Hepatocyte (in vitro differentiated cells): ENCODE results near the gene DGKI. TPM values are rescaled to one million over a fixed set of nuclear protein-coding genes. Genes with fewer than 3 reads are reported as not detected.

Experiments used
- DNase-seq: peaks from one replicate; pipeline ENCODE4 v3.0.0-alpha.2; 2016; ENCODE audit warnings: low spot score
- H2AFZ ChIP-seq: fragments of 200-600 bp; sonication (generic); 2 replicates; pipeline ENCODE4 v1.6.0; 2016; ENCODE audit warnings: antibody characterized with exemption, mild to moderate bottlenecking
- H3K27ac ChIP-seq: fragments of 200-600 bp; sonication (generic); 2 replicates; pipeline ENCODE4 v1.5.1; 2016; ENCODE audit warnings: mild to moderate bottlenecking
- H3K27me3 ChIP-seq: fragments of 200-600 bp; sonication (generic); 2 replicates; pipeline ENCODE4 v1.6.1; 2016
- H3K36me3 ChIP-seq: fragments of 200-600 bp; sonication (generic); replicated peaks from 2 replicates; pipeline ENCODE4 v1.5.1; 2016; ENCODE audit warnings: low read depth; ENCODE audit not compliant: insufficient read depth
- H3K4me1 ChIP-seq: fragments of 200-600 bp; sonication (generic); 2 replicates; pipeline ENCODE4 v1.5.1; 2016; ENCODE audit warnings: mild to moderate bottlenecking, moderate library complexity; ENCODE audit not compliant: insufficient read depth
- H3K4me2 ChIP-seq: fragments of 200-600 bp; sonication (generic); 2 replicates; pipeline ENCODE4 v1.6.0; 2016
- H3K4me3 ChIP-seq: fragments of 200-600 bp; sonication (generic); 2 replicates; pipeline ENCODE4 v1.5.1; 2016; ENCODE audit warnings: mild to moderate bottlenecking
- H3K79me2 ChIP-seq: fragments of 200-600 bp; sonication (generic); 2 replicates; pipeline ENCODE4 v1.6.0; 2017; ENCODE audit warnings: mild to moderate bottlenecking
- H3K9me2 ChIP-seq: fragments of 200-600 bp; sonication (generic); replicated peaks from 2 replicates; pipeline ENCODE4 v1.6.0; 2017; ENCODE audit warnings: mild to moderate bottlenecking; ENCODE audit not compliant: insufficient read depth
- H3K9me3 ChIP-seq: fragments of 200-600 bp; sonication (generic); 2 replicates; pipeline ENCODE4 v1.5.1; 2016; ENCODE audit warnings: low read depth, mild to moderate bottlenecking
- H4K20me1 ChIP-seq: fragments of 200-600 bp; sonication (generic); 2 replicates; pipeline ENCODE4 v1.6.0; 2016; ENCODE audit warnings: mild to moderate bottlenecking; ENCODE audit not compliant: insufficient read depth, poor library complexity, severe bottlenecking
- EZH2 ChIP-seq: fragments of 200-600 bp; sonication (generic); IDR thresholded peaks from 2 replicates; pipeline ENCODE4 v1.6.1; 2016; ENCODE audit warnings: antibody characterized with exemption, mild to moderate bottlenecking, borderline replicate concordance
- EZH2phosphoT487 ChIP-seq: fragments of 200-600 bp; sonication (generic); IDR thresholded peaks from one replicate; pipeline ENCODE4 v1.6.1; 2018; ENCODE audit warnings: antibody characterized with exemption, mild to moderate bottlenecking, low read depth, moderate library complexity; ENCODE audit not compliant: unreplicated experiment, severe bottlenecking
- WGBS: methylation state at CpG from one replicate; pipeline ENCODE4 v1.1.6; 2016; ENCODE audit warnings: low lambda C conversion rate; ENCODE audit errors: missing lambda C conversion rate; 5-methylcytosine and 5-hydroxymethylcytosine counted together
- polyA plus RNA-seq: library from polyadenylated mRNA; unstranded; fragments of >200 nt; fragmentation: Nextera tagmentation; extraction: Ambion mirVana; gene quantifications from 2 replicates; pipeline ENCODE4 v1.2.1, GENCODE V29; 2016
- total RNA-seq: library from RNA; depleted of rRNA; stranded (reverse); fragments of >200 nt; gene quantifications from 2 replicates; pipeline ENCODE4 v1.2.3, GENCODE V29; 2014
- TF ChIP-seq, protein P1 (sequence below): fragments of 200-600 bp; sonication (generic); IDR thresholded peaks from 2 replicates; pipeline ENCODE4 v1.5.1; 2016; ENCODE audit warnings: antibody characterized with exemption, mild to moderate bottlenecking; ENCODE audit not compliant: poor library complexity

The DGKI gene
- total and polyA plus RNA-seq, 2 experiments from 2014 or later: 0.47 to 1.8 TPM

DNA sequence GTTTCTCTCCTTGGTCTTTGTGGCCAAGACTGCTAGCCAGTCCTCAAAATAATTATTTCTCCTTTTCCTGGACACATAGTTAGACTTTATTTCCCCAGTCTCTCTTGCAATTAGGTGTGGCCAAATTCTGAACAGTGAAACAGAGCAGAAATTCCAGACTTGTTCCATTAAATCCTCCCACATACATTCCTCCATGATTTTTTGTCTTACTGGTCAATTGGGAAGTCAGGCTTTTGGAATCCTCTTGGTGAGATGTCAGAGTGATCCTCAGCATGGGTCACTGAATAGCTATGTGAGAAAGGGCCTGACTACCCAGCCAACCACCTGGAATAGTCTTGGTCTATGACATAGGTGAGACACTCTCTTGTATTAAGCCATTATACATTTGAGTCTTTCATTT, 164.2 kb downstream of the DGKI start:
- no peaks in the 10 kb centered on the region for H3K9me2 ChIP-seq
- no peaks in the 10 kb centered on the region for H3K79me2 ChIP-seq
- H4K20me1 ChIP-seq: no peaks in the 10 kb centered on the region
- no peak overlapping the region for H2AFZ ChIP-seq
- TF ChIP-seq, protein P1, sequence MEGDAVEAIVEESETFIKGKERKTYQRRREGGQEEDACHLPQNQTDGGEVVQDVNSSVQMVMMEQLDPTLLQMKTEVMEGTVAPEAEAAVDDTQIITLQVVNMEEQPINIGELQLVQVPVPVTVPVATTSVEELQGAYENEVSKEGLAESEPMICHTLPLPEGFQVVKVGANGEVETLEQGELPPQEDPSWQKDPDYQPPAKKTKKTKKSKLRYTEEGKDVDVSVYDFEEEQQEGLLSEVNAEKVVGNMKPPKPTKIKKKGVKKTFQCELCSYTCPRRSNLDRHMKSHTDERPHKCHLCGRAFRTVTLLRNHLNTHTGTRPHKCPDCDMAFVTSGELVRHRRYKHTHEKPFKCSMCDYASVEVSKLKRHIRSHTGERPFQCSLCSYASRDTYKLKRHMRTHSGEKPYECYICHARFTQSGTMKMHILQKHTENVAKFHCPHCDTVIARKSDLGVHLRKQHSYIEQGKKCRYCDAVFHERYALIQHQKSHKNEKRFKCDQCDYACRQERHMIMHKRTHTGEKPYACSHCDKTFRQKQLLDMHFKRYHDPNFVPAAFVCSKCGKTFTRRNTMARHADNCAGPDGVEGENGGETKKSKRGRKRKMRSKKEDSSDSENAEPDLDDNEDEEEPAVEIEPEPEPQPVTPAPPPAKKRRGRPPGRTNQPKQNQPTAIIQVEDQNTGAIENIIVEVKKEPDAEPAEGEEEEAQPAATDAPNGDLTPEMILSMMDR: no peak
- TF ChIP-seq EZH2 (no peak), EZH2phosphoT487 (no peak)
- no peaks in the 10 kb centered on the region for H3K4me1 ChIP-seq
- H3K4me3 ChIP-seq: no peak overlapping the region
- peaks cover 25% of the 10 kb centered on the region for H3K27me3 ChIP-seq
- no peak for DNase-seq
- H3K36me3 ChIP-seq: no peaks in the 10 kb centered on the region
- no peak overlapping the region for H3K27ac ChIP-seq
- H3K4me2 ChIP-seq: no peak overlapping the region
- H3K9me3 ChIP-seq: no peaks in the 10 kb centered on the region

DNA sequence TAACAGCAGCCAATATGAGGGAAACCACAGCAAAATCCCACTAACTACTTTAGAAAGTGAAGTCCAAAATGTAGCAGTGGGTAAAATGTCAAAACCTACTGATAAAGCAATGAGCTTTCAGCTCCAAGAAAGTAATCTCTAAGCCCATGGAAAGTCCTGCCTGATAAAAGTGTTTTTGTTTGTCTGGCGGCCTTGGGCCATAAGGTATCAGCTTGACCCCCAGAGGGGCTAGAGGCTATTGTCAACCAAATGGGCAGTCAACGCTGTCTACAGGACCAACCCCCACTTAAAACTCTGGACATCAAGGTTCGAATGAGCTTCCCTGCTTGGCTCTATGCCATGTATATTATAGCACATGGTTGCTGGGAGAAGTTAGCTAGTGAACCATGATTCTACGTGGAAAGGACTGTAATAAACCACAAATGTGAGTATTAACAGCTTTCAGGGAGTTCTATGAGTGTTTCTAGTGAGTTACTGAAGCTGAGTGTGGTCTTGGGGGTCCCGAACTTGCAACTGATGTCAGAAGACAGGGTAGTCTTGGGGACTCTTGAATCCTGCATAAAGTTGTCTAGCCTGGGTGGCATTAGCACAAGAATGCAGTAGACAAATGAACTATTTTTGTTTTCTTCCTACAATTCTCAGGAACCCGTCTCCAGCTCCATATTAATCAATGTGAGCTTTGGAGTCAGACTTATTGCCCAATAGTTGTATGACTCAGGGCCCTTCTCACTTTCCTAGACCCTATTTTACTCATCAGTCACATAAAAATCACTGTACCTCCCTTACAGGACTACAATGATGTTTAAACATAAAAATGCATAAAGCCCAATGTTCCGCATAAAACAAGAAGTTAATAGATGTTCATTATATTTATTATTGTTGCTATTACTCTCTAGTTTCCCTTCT, 164.9 kb downstream of the DGKI start:
- 66% methylated on average over 7 of the region's 7 CpGs for WGBS
- no peaks in the 10 kb centered on the region for H3K79me2 ChIP-seq
- TF ChIP-seq EZH2 (no peak), EZH2phosphoT487 (no peak)
- TF ChIP-seq, protein P1: no peak
- H4K20me1 ChIP-seq: no peaks in the 10 kb centered on the region
- no peaks in the 10 kb centered on the region for H3K9me2 ChIP-seq
- no peak overlapping the region for H3K27ac ChIP-seq
- no peak for DNase-seq
- no peak overlapping the region for H3K4me2 ChIP-seq
- no peak overlapping the region for H3K4me3 ChIP-seq
- no peaks in the 10 kb centered on the region for H3K9me3 ChIP-seq
- H3K36me3 ChIP-seq: no peaks in the 10 kb centered on the region
- peaks cover 19% of the 10 kb centered on the region for H3K27me3 ChIP-seq
- no peak overlapping the region for H2AFZ ChIP-seq
- H3K4me1 ChIP-seq: no peaks in the 10 kb centered on the region

DNA sequence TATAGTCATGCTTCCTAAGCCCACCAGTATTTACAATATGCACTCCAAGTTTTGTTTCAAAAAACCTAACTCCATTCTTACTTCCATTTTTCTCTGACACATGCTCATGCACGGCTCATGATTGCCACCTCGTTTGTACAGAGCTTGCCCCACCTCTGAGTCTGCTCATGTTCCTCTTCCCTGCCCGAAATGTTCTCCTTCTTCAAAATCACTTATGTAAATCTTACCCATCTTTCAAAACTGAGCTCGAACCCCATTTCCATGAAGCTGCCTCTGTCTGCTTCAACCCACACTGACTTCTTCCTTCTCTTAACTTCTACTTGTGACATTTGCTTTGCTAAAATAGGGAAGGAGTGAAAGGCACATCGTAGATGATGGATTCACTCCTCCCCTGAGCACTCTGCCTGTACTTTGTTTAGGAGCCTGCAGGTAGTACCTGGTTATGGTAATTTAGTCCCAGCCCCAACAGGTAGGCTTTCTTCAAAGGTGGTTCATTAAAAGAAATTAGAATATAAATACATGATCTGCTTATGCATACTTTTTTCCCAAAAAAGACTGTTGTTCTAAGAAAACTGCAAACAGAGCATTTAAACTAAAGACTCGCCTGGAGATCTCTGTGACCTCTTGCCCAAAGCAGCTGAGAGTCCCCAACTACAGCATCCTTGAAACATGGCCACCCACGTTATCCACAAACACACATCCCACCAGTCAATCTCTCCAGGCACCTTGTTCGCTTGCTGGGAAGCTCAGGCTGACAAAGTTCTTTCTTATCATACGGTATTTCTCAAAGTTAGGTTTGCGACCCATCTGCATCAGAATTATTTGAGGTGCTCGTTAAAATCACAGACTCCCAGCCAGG, 172.0 kb downstream of the DGKI start:
- 77% methylated on average over 11 of the region's 11 CpGs for WGBS
- no peak for DNase-seq
- no peak overlapping the region for H3K4me3 ChIP-seq
- H3K4me1 ChIP-seq: no peaks in the 10 kb centered on the region
- H3K36me3 ChIP-seq: no peaks in the 10 kb centered on the region
- no peaks in the 10 kb centered on the region for H3K9me2 ChIP-seq
- no peak overlapping the region for H2AFZ ChIP-seq
- H4K20me1 ChIP-seq: no peaks in the 10 kb centered on the region
- TF ChIP-seq, protein P1: no peak
- TF ChIP-seq EZH2 (no peak), EZH2phosphoT487 (no peak)
- H3K27ac ChIP-seq: no peak overlapping the region
- H3K4me2 ChIP-seq: no peak overlapping the region
- H3K79me2 ChIP-seq: no peaks in the 10 kb centered on the region
- H3K27me3 ChIP-seq: no peaks in the 10 kb centered on the region
- no peaks in the 10 kb centered on the region for H3K9me3 ChIP-seq
